Measurements from ENCODE around the gene GSE1.

GSE1 gene

GRCh38 chr16:85612801-85613603, at the start of gene GSE1:
GSE1 (plus strand) TSS chr16:85613322; CDS start chr16:85613392, 70 bp downstream.
- peak; percentile 40 to 52 for DNase-seq

GRCh38 chr16:85563515-85564276, 49.4 kb upstream of the GSE1 start:
- no peak for DNase-seq

GRCh38 chr16:85564277-85565051, 48.7 kb upstream of the GSE1 start:
- peak; percentile 25 to 37 for DNase-seq

- no peak for DNase-seq
These were observed 47.8 kb upstream of the GSE1 start for GRCh38 chr16:85565340-85565739.

- DNase-seq: no peak
These were observed 47.2 kb upstream of the GSE1 start for GRCh38 chr16:85565801-85566526.

- DNase-seq: no peak
These were observed 46.5 kb upstream of the GSE1 start for GRCh38 chr16:85566561-85567100.

- no peak for DNase-seq
These were observed 45.8 kb upstream of the GSE1 start for GRCh38 chr16:85567101-85567866.

- no peak for DNase-seq
These were observed 45.2 kb upstream of the GSE1 start for GRCh38 chr16:85567935-85568334.

- no peak for DNase-seq
These were observed 44.6 kb upstream of the GSE1 start for GRCh38 chr16:85568519-85568918.

- DNase-seq: no peak
These were observed 44.0 kb upstream of the GSE1 start for GRCh38 chr16:85569039-85569614.

- peak in 1 of 2 experiments; percentile 9 for DNase-seq
These were observed 43.4 kb upstream of the GSE1 start for GRCh38 chr16:85569615-85570212.

- DNase-seq: no peak
These were observed 42.8 kb upstream of the GSE1 start for GRCh38 chr16:85570213-85570734.

GRCh38 chr16:85570735-85571562, 42.2 kb upstream of the GSE1 start:
- DNase-seq: no peak

- DNase-seq: no peak
These were observed 41.6 kb upstream of the GSE1 start for GRCh38 chr16:85571563-85571812.

GRCh38 chr16:85571813-85572619, 41.1 kb upstream of the GSE1 start:
- no peak for DNase-seq

- DNase-seq: no peak
These were observed 40.0 kb upstream of the GSE1 start for GRCh38 chr16:85573045-85573695.

GRCh38 chr16:85573696-85574641, 39.2 kb upstream of the GSE1 start:
- no peak for DNase-seq
